Right lobe of liver (tissue), 4 donors: ENCODE results near the gene SAMD1.

Source experiments
- POLR2A ChIP-seq: fragments of 450-650 bp; IDR thresholded peaks from one replicate; pipeline ENCODE4 v1.6.1; 2017; ENCODE audit warnings: antibody characterized with exemption, mild to moderate bottlenecking
- TF ChIP-seq, protein P1 (sequence below), 4 donors: fragments of 200-600 bp in 3 of 4; fragments of 450-650 bp in 1 of 4; IDR thresholded peaks; one replicate each; pipeline versions ENCODE4 v1.5.1 to v1.8.0; 2016 to 2022; ENCODE audit warnings: antibody characterized with exemption in 4 of 4, mild to moderate bottlenecking in 2 of 4
- donor health status: DM: no; HTN: no; CAD: no.
- donor health status: DM: no; HTN: no; CAD: no.
- donor health status: DM: no; HTN: yes; CAD: no.

DNA sequence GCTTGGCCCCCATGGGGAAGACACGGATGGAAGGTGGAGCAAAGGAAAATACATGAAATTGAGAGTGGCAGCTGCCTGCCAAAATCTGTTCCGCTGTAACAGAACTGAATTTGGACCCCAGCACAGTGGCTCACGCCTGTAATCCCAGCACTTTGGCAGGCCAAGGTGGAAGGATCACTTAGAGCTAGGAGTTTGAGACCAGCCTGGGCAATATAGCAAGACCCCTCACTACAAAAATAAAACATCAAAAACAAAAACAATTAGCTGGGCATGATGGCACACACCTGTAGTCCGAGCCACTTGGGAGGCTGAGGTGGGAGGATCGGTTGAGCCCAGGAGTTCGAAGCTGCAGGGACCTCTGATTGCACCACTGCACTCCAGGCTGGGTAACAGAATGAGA, 38.1 kb downstream of the SAMD1 start:
- TF ChIP-seq, protein P1, sequence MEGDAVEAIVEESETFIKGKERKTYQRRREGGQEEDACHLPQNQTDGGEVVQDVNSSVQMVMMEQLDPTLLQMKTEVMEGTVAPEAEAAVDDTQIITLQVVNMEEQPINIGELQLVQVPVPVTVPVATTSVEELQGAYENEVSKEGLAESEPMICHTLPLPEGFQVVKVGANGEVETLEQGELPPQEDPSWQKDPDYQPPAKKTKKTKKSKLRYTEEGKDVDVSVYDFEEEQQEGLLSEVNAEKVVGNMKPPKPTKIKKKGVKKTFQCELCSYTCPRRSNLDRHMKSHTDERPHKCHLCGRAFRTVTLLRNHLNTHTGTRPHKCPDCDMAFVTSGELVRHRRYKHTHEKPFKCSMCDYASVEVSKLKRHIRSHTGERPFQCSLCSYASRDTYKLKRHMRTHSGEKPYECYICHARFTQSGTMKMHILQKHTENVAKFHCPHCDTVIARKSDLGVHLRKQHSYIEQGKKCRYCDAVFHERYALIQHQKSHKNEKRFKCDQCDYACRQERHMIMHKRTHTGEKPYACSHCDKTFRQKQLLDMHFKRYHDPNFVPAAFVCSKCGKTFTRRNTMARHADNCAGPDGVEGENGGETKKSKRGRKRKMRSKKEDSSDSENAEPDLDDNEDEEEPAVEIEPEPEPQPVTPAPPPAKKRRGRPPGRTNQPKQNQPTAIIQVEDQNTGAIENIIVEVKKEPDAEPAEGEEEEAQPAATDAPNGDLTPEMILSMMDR (IDR thresholded peaks at IDR 0.05): no peak
- no peak for TF ChIP-seq POLR2A
